HUES64 (cell line): ENCODE measurements around the gene FCHSD2.
"Not testable (repeated sequence)": the region's sequence is repeated elsewhere in the genome, so short reads cannot be mapped to it uniquely, and the experiment has no call there.

Experiments
- H3K27ac ChIP-seq: 2 replicates; pipeline ENCODE4 v1.7.0; 2013; ENCODE audit warnings: low read depth, low read length, inconsistent platforms
- H3K27me3 ChIP-seq: 2 replicates; pipeline ENCODE4 v1.6.1; 2013; ENCODE audit warnings: mild to moderate bottlenecking, low read length; ENCODE audit not compliant: insufficient read depth
- H3K36me3 ChIP-seq: 2 replicates; pipeline ENCODE4 v1.6.1; 2013; ENCODE audit warnings: mild to moderate bottlenecking, low read length; ENCODE audit not compliant: insufficient read depth
- H3K4me1 ChIP-seq: 2 replicates; pipeline ENCODE4 v1.6.1; 2013; ENCODE audit warnings: mild to moderate bottlenecking, low read length, moderate library complexity; ENCODE audit not compliant: insufficient read depth
- H3K4me3 ChIP-seq: 2 replicates; pipeline ENCODE4 v1.5.1; 2013; ENCODE audit warnings: mild to moderate bottlenecking, low read length, moderate library complexity
- H3K9ac ChIP-seq: 2 replicates; pipeline ENCODE4 v1.6.1; 2013; ENCODE audit warnings: mild to moderate bottlenecking, low read depth, low read length
- H3K9me3 ChIP-seq: 2 replicates; pipeline ENCODE4 v1.6.1; 2013; ENCODE audit warnings: low read depth, low read length; ENCODE audit not compliant: insufficient read depth
- WGBS: fragments of 150-250, 120-280 bp; methylation state at CpG from one replicate; pipeline ENCODE4 v1.1.7; 2013; ENCODE audit warnings: missing lambda C conversion rate; 5-methylcytosine and 5-hydroxymethylcytosine counted together

Gene FCHSD2

DNA sequence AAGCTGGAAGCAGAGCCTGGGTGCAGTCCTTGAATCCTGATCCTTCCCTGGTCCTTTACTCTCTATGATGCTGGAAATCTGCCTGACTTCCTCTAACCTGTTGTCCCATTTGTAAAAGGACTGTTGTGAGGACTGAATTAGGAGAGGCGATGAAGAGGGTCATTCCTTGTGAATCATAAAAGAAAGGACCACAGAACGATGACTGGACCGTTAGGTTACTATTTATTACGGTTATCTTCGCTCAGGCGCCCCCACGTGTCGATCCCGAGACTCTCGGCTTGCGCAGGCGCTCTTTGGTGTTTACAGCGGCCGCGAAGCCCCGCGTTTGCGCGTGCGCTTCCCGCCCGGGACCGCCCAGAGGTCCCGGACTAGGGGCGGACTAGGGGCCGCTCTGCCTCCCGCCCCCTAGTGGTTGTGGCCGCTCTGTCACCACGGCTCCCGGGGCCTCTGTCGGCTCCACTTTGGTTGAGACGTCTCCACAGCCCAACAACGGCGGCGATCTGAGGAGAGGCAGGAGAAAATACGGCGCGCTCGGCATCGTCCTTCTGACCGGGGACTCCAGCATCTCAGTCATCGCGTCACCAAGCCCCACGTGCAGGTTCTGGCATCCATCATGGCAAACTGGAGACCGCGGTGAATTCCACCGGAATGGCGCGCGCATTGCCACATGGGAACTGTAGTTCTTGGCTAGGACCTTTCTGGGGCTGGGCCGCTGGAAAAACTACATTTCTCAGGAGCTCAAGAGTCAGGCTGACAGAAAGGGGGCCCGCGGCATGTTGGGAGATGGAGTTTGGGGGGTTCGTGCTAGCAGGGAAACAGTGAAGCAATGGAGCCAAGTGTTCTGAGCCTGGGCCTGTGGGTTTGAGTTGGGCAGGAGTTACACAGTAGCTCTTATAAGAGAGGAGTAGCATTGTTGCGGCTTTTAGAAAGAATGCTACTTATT lies 348.4 kb downstream of the FCHSD2 start, which contains the start of gene STARD10:
Gene STARD10, minus strand, starts transcription at position 623 of the 943 bp plus-strand sequence. CDS start 12,866 bp downstream, outside the sequence.
- Histone ChIP-seq H3K4me3 (peak within 1 kb of the TSS; percentile 88), H3K27ac (peak within 1 kb of the TSS; percentile 86), H3K36me3 (no peaks in the 10 kb centered on the region), H3K4me1 (peaks cover 12% of the 10 kb centered on the region), H3K9ac (peak within 1 kb of the TSS; percentile 83), H3K27me3 (no peaks in the 10 kb centered on the region), H3K9me3 (no peaks in the 10 kb centered on the region)
- 2% methylated on average over 55 of the region's 55 CpGs for WGBS

DNA sequence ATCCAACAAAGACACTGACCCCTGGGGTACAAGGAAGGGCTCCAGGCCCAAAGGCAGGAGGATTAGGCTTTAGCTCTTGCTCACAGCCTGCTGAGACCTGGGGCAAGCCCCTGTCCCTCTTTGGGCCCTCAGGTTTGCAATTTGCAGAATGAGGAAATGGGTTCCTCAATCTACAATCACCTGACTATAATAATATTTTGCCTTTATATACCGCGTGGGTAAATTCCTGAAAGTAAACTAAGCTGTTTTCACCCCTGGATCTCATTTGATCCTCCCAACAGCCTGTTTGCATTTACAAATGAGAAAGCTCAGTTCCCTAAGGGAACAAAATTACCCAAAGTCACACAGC lies 349.1 kb downstream of the FCHSD2 start:
- no peak overlapping the region for H3K9ac ChIP-seq
- H3K9me3 ChIP-seq = no peaks in the 10 kb centered on the region
- WGBS = 92% methylated on average over 2 of the region's 2 CpGs
- H3K36me3 ChIP-seq = no peaks in the 10 kb centered on the region
- H3K4me3 ChIP-seq = peak overlapping the region; percentile 88
- H3K27ac ChIP-seq = no peak overlapping the region
- H3K4me1 ChIP-seq = peaks cover 6% of the 10 kb centered on the region
- no peaks in the 10 kb centered on the region for H3K27me3 ChIP-seq

DNA sequence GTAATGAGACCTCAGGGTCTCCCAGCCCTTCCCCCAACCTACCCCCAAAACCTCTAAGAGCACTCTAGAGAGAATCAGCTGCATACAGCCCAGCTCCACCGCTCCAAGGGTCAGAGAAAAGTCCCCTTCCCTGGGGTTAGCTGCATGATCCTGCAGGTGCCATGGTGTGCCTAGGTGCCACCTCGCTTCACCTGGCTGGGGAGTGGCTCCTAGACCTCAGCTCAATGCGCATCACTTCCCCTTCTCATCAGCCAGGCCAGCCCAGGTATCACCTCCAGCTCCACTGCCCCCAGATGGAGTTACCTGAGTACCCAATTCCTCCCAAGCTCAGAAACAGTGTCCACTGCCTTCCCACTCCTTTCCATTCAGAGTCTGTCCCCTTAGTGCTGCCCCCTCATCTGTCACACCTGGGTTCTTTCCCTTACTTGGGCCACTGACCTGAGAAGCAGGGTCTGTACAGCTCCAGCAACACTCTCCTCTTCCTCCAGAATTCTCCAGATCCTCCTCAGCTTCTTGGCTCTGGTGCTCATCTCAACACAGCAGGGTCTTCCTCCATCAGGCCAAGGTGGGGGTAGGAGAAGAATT lies 349.6 kb downstream of the FCHSD2 start:
- Histone ChIP-seq H3K9ac (no peak overlapping the region), H3K36me3 (no peaks in the 10 kb centered on the region), H3K27me3 (no peaks in the 10 kb centered on the region), H3K9me3 (no peaks in the 10 kb centered on the region), H3K4me1 (peaks cover 3% of the 10 kb centered on the region; the same call in 1 of the 2 replicates), H3K27ac (no peak overlapping the region), H3K4me3 (no peak overlapping the region)
- 96% methylated on average over 3 of the region's 3 CpGs for WGBS

DNA sequence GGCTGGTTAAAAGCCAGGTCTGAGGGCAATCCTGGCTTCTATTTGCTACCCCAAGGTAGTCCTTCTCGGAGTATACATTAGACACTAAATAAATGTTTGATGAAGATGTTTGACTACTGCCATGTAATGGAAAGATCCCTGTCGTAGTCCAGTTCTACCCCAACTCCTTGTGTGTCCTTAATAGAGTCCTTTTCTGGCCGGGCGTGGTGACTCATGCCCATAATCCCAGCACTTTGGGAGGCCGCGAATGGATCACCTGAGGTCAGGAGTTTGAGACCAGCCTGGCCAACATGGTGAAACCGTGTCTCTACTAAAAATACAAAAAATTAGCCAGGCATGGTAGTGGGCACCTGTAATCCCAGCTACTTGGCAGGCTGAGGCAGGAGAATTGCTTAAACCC lies 350.9 kb downstream of the FCHSD2 start:
- not testable (repeated sequence) for H3K27me3 ChIP-seq, H3K4me1 ChIP-seq, H3K27ac ChIP-seq, H3K4me3 ChIP-seq, H3K9me3 ChIP-seq, H3K9ac ChIP-seq, H3K36me3 ChIP-seq
- WGBS = 89% methylated on average over 7 of the region's 7 CpGs

DNA sequence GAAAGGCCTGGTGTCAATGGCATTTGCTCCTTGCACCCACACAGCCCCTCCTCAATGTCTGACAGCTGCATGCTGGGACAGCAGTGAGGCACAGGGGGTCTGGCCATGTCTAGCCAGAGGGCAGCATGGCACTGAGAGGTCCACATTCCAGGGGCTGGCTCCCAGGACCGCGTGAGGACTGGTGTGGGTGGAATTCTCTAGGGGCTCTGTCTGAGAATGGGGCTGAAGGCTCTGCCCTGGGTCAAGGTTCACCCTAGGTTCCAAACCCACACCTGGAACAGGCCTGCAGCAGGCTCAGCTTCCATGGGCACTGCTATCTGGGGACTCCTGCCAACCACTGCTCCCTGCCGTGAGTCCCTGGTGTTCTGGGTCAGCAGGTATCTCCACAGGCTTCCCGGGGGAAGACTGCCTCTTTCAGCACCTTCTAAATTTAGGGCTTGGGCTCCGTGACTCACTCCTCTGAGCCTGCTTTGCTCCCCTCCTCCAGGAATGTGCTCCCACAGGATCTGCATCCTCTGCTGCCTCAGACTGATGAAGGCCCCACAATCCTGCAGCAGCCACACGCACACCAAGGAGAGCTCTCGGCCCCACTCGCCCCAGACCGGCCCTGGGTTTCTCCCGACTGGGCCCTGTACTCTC lies 352.5 kb downstream of the FCHSD2 start:
- Histone ChIP-seq H3K36me3 (no peaks in the 10 kb centered on the region), H3K9me3 (no peaks in the 10 kb centered on the region), H3K4me1 (peaks cover 3% of the 10 kb centered on the region; the same call in 1 of the 2 replicates), H3K27ac (no peak overlapping the region), H3K9ac (no peak overlapping the region), H3K4me3 (no peak overlapping the region), H3K27me3 (no peaks in the 10 kb centered on the region)
- 84% methylated on average over 10 of the region's 10 CpGs for WGBS

DNA sequence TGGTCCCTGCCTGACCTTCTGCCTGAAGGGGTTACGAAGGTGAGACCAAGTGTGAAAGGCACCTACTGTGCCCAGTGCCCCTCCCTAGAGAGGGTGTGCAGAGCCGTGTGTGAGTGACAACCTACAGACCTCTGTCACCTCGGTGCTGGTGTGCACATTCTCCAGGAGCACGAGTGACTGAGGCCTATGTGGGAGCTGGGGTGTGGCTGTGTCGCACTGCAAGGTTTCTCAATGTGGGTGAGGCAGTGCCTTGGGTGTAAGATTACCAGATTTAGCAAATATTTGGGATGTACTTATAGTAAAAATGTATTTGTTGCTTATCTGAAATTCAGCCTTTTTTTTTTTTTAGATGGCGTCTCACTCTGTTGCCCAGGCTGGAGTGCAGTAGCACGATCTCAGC lies 353.9 kb downstream of the FCHSD2 start:
- Histone ChIP-seq H3K36me3 (no peaks in the 10 kb centered on the region), H3K27me3 (no peaks in the 10 kb centered on the region), H3K27ac (no peak overlapping the region), H3K9ac (no peak overlapping the region), H3K4me3 (no peak overlapping the region), H3K9me3 (no peaks in the 10 kb centered on the region), H3K4me1 (peaks cover 1% of the 10 kb centered on the region; the same call in 1 of the 2 replicates)
- WGBS = 88% methylated on average over 7 of the region's 7 CpGs

DNA sequence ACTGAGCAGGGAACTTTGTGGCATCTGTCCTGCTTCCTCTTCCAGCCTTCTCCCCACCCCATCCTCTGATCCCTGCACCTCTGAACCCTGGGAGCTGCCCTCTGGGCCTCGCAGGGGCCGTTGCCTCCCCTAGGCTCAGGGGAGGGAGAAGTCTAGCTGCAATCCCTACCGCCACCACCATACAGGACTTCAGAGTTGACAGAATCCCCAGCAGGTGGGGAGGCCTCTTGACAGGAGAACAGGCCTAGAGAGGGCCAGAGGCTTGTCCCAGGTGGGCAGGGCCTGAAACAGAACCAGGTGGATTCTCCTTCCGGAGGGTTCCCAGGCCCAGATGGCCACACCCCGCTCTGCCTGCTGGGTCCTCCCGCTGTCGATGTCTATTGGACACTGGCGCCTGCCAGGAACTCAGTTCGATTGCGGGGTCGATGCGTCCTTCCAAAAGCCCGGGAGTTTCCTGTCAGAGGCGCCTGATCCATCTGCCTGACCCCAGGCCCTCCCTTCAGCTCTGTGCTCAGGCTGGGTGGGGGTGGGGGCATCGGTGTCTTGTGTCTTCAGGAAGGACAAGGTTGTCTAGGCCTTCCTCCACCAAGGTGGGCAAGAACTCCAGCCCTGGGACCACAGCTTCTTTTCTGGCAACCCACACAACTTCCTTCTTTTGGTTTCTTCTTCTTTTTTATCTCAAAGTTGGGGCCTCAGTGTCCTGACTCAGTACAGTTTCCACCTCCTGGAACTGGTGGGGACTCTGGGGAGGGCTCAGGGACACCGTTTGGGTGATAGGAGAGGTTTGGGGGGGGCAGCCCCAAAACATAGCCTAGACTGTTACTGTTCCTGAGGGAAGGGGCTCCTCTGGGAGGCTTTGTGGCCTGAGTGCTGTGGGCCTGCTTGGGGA lies 354.7 kb downstream of the FCHSD2 start:
- Histone ChIP-seq H3K9me3 (no peaks in the 10 kb centered on the region), H3K27me3 (no peaks in the 10 kb centered on the region), H3K9ac (no peak overlapping the region), H3K27ac (no peak overlapping the region), H3K4me1 (no peaks in the 10 kb centered on the region), H3K4me3 (no peak overlapping the region), H3K36me3 (no peaks in the 10 kb centered on the region)
- WGBS = 59% methylated on average over 15 of the region's 16 CpGs
